ENCODE data around the gene NLK. TPM values are rescaled to one million over a fixed set of nuclear protein-coding genes. Genes with fewer than 3 reads are reported as not detected.

The NLK gene
- polyA plus RNA-seq, 1 donor from 2014 or later = 81.7 TPM

- no peak overlapping the region for H3K4me3 ChIP-seq (ENCODE audit: low read length)
- no peaks in the 10 kb centered on the region for H3K36me3 ChIP-seq (ENCODE audit: insufficient read depth, low read length)
- H3K27ac ChIP-seq (ENCODE audit: low read length) = no peak overlapping the region
- H2AFZ ChIP-seq (ENCODE audit: low read depth, low read length) = no peak overlapping the region
- no peak overlapping the region for H3K4me2 ChIP-seq (ENCODE audit: low read length)
- H3K9me3 ChIP-seq (ENCODE audit: low read length) = no peaks in the 10 kb centered on the region
- no peaks in the 10 kb centered on the region for H4K20me1 ChIP-seq (ENCODE audit: insufficient read depth)
- H3K9me2 ChIP-seq (ENCODE audit: insufficient read depth, low read length) = no peaks in the 10 kb centered on the region
- no peaks in the 10 kb centered on the region for H3F3A ChIP-seq (ENCODE audit: insufficient read depth, low read length, poor library complexity, severe bottlenecking)
- H3K27me3 ChIP-seq (ENCODE audit: insufficient read depth, low read depth, low read length) = no peaks in the 10 kb centered on the region
- H3K79me2 ChIP-seq (replicated peaks; ENCODE audit: insufficient read depth, low read length) = no peaks in the 10 kb centered on the region
- H3K9ac ChIP-seq (ENCODE audit: low read length) = no peak overlapping the region
- TF ChIP-seq RAD21 (conservative IDR thresholded peaks at IDR 0.05) (no peak), POLR2AphosphoS5 (IDR thresholded peaks at IDR 0.05) (no peak), MXI1 (conservative IDR thresholded peaks at IDR 0.05; ENCODE audit: poor library complexity, severe bottlenecking) (no peak), EZH2 (IDR thresholded peaks at IDR 0.05; ENCODE audit: borderline replicate concordance, insufficient read depth, low read length, poor library complexity, severe bottlenecking) (no peak), REST (IDR thresholded peaks at IDR 0.05; ENCODE audit: borderline replicate concordance) (no peak), EP300 (conservative IDR thresholded peaks at IDR 0.05; ENCODE audit: poor library complexity, severe bottlenecking) (no peak), TAF1 (IDR thresholded peaks at IDR 0.05; ENCODE audit: low read depth) (no peak)
Observed at GRCh38 chr17:28119560-28119959, 77.1 kb downstream of the NLK start.

DNA sequence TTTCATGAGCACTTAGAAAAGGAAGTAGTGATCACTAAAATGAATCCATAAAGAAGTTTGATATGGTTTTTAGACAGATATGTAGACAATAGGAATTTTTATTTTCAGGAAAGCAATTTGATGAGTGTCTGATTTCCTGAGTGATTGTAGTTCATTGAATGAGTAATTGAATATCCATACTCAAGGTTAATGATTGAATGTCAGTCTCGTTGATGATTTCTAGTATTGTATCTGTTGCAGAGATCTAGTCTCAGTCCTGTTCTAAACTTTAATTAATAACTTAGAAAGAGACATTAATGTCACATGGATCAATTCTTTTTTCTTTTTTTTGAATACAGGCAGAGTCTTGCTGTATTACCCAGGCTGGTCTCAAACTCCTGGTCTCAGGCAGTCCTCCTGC, 78.3 kb downstream of the NLK start:
- no peak overlapping the region for H3K27ac ChIP-seq (ENCODE audit: low read length)
- H3K9ac ChIP-seq (ENCODE audit: low read length) = no peak overlapping the region
- no peaks in the 10 kb centered on the region for H3K27me3 ChIP-seq (ENCODE audit: insufficient read depth, low read depth, low read length)
- H2AFZ ChIP-seq (ENCODE audit: low read depth, low read length) = no peak overlapping the region
- H3K9me3 ChIP-seq (ENCODE audit: low read length) = no peaks in the 10 kb centered on the region
- no peaks in the 10 kb centered on the region for H4K20me1 ChIP-seq (ENCODE audit: insufficient read depth)
- no peaks in the 10 kb centered on the region for H3K9me2 ChIP-seq (ENCODE audit: insufficient read depth, low read length)
- TF ChIP-seq CTCF (IDR thresholded peaks at IDR 0.05; ENCODE audit: poor library complexity, severe bottlenecking) (no peak), MXI1 (conservative IDR thresholded peaks at IDR 0.05; ENCODE audit: poor library complexity, severe bottlenecking) (no peak), RAD21 (conservative IDR thresholded peaks at IDR 0.05) (no peak), POLR2AphosphoS5 (IDR thresholded peaks at IDR 0.05) (no peak), REST (IDR thresholded peaks at IDR 0.05; ENCODE audit: borderline replicate concordance) (no peak), EP300 (conservative IDR thresholded peaks at IDR 0.05; ENCODE audit: poor library complexity, severe bottlenecking) (no peak), EZH2 (IDR thresholded peaks at IDR 0.05; ENCODE audit: borderline replicate concordance, insufficient read depth, low read length, poor library complexity, severe bottlenecking) (no peak), SMC3 (conservative IDR thresholded peaks at IDR 0.05; ENCODE audit: poor library complexity) (no peak), TAF1 (IDR thresholded peaks at IDR 0.05; ENCODE audit: low read depth) (no peak)
- no peaks in the 10 kb centered on the region for H3F3A ChIP-seq (ENCODE audit: insufficient read depth, low read length, poor library complexity, severe bottlenecking)
- H3K4me3 ChIP-seq (ENCODE audit: low read length) = no peak overlapping the region
- H3K79me2 ChIP-seq (replicated peaks; ENCODE audit: insufficient read depth, low read length) = no peaks in the 10 kb centered on the region
- no peaks in the 10 kb centered on the region for H3K36me3 ChIP-seq (ENCODE audit: insufficient read depth, low read length)
- no peak overlapping the region for H3K4me2 ChIP-seq (ENCODE audit: low read length)

Measured in neural cell (in vitro differentiated cells).